ENCODE data around the gene SPHKAP. TPM values are rescaled to one million over a fixed set of nuclear protein-coding genes. Genes with fewer than 3 reads are reported as not detected.

Gene SPHKAP
- total and polyA plus RNA-seq, 3 donors from 2014 or later: 0.22 to 1.5 (median 0.87) TPM

DNA sequence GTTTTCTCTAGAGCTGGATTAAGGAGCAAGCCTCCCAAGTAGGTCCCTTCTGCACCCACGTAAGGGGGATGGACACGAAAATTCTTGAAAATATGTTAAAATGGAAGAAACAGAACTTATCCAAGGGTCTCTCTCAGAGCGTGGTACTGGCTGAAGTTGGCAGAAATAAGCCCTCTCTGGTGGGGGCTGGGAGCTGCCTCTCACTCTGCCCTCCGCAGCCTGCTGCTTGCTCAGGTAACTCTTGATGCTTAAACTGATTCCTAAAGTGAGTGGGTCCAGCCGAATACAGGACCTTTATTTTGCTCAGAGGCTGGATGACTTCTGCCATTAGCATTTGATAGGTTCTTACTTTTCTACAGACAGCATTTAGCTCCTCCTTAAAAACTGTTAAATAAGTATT, 78.1 kb downstream of the SPHKAP start:
- H3K9me3 ChIP-seq: no peaks in the 10 kb centered on the region
- intact Hi-C loops (cut with DNase I; ENCODE audit: low total_unique reads): no loop called here
- H3K4me3 ChIP-seq: no peak overlapping the region
- no peak for DNase-seq
- TF ChIP-seq, protein P1, sequence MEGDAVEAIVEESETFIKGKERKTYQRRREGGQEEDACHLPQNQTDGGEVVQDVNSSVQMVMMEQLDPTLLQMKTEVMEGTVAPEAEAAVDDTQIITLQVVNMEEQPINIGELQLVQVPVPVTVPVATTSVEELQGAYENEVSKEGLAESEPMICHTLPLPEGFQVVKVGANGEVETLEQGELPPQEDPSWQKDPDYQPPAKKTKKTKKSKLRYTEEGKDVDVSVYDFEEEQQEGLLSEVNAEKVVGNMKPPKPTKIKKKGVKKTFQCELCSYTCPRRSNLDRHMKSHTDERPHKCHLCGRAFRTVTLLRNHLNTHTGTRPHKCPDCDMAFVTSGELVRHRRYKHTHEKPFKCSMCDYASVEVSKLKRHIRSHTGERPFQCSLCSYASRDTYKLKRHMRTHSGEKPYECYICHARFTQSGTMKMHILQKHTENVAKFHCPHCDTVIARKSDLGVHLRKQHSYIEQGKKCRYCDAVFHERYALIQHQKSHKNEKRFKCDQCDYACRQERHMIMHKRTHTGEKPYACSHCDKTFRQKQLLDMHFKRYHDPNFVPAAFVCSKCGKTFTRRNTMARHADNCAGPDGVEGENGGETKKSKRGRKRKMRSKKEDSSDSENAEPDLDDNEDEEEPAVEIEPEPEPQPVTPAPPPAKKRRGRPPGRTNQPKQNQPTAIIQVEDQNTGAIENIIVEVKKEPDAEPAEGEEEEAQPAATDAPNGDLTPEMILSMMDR (IDR thresholded peaks at IDR 0.05): no peak
- no peak for TF ChIP-seq POLR2A (IDR thresholded peaks at IDR 0.05)
- H3K27me3 ChIP-seq: no peaks in the 10 kb centered on the region
- 87 to 94% methylated on average over 5 of the region's 5 CpGs for WGBS, 2 donors
- H3K27ac ChIP-seq: no peak overlapping the region
- no peaks in the 10 kb centered on the region for H3K4me1 ChIP-seq
- no peaks in the 10 kb centered on the region for H3K36me3 ChIP-seq (ENCODE audit: low read depth, missing control alignments)

DNA sequence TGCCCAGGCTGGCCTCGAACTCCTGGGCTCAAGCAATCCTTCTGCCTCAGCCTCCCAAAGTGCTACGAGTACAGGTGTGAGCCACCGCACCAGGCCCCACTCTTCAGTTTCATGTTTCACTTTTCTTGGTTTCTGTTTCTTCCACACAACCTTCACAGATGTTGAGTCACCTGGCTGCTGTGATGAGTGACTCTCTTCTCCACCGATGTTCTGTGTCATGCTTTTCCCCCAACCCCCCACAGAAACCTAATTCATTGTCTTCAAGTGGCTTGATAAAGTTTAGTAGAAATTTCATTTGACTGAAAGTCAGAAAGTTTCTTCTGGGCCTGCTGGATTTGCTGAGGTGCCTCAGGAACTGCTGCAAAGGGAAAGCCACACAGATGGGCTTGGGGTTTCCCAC, 78.5 kb downstream of the SPHKAP start:
- 91 to 92% methylated on average over 4 of the region's 4 CpGs for WGBS, 2 donors
- H3K4me3 ChIP-seq: no peak overlapping the region
- no peaks in the 10 kb centered on the region for H3K27me3 ChIP-seq
- TF ChIP-seq, protein P1 (IDR thresholded peaks at IDR 0.05): no peak
- TF ChIP-seq POLR2A (IDR thresholded peaks at IDR 0.05): no peak
- DNase-seq: no peak
- no peaks in the 10 kb centered on the region for H3K36me3 ChIP-seq (ENCODE audit: low read depth, missing control alignments)
- intact Hi-C loops (cut with DNase I; ENCODE audit: low total_unique reads): no loop called here
- H3K4me1 ChIP-seq: no peaks in the 10 kb centered on the region
- H3K27ac ChIP-seq: no peak overlapping the region
- H3K9me3 ChIP-seq: no peaks in the 10 kb centered on the region

DNA sequence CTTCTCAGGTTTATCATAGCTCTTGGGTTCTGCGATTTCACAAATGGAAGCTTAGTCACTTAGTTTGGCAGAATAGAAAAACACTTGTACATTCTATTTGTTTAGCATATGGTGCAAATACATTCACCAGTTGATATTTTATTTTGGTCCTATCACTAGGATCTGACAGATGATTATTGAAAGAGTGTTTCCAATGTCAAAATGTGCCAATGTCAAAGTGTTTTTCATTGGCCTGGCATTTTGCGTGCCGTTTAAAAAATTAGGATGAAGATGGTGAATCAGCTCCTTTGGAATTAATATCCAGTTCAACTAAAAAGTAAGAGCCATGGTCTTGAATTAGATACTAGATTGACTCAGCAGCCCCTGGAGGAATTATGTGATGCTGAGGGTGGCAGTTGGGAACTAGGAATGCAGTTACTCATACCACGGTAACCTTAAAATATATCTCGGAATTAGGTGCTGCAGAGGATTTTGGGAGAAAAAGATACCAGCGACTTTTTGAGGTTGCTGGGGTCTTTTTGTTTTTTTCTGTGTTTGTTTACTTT, 87.0 kb downstream of the SPHKAP start:
- no peaks in the 10 kb centered on the region for H3K27me3 ChIP-seq
- no peak for DNase-seq
- intact Hi-C loops (cut with DNase I; ENCODE audit: low total_unique reads): no loop called here
- H3K36me3 ChIP-seq (ENCODE audit: low read depth, missing control alignments): no peaks in the 10 kb centered on the region
- no peak overlapping the region for H3K27ac ChIP-seq
- WGBS, 2 donors: 75 to 76% methylated on average over 6 of the region's 6 CpGs
- no peaks in the 10 kb centered on the region for H3K9me3 ChIP-seq
- no peak overlapping the region for H3K4me3 ChIP-seq
- no peaks in the 10 kb centered on the region for H3K4me1 ChIP-seq
- TF ChIP-seq, protein P1 (IDR thresholded peaks at IDR 0.05): no peak
- no peak for TF ChIP-seq POLR2A (IDR thresholded peaks at IDR 0.05)

DNA sequence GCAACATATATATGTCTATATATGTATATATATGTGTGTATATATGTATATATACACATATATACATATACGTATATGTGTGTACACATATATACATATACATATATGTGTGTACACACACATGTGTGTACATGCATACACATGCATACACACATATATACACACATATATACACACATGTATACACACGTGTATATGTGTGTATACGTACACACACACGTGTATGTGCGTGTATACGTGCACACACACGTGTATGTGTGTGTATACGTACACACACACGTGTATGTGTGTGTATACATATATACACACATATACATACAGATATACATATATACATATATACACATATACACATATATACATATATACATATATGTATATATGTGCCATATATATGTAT, 89.4 kb downstream of the SPHKAP start:
- WGBS, 2 donors: 57 to 69% methylated on average over 9 of the region's 9 CpGs
- no peaks in the 10 kb centered on the region for H3K9me3 ChIP-seq
- TF ChIP-seq, protein P1 (IDR thresholded peaks at IDR 0.05): no peak
- no peak for TF ChIP-seq POLR2A (IDR thresholded peaks at IDR 0.05)
- H3K36me3 ChIP-seq (ENCODE audit: low read depth, missing control alignments): no peaks in the 10 kb centered on the region
- no peak overlapping the region for H3K27ac ChIP-seq
- H3K4me3 ChIP-seq: no peak overlapping the region
- no peak for DNase-seq
- H3K4me1 ChIP-seq: no peaks in the 10 kb centered on the region
- intact Hi-C loops (cut with DNase I; ENCODE audit: low total_unique reads): no loop called here
- no peaks in the 10 kb centered on the region for H3K27me3 ChIP-seq

DNA sequence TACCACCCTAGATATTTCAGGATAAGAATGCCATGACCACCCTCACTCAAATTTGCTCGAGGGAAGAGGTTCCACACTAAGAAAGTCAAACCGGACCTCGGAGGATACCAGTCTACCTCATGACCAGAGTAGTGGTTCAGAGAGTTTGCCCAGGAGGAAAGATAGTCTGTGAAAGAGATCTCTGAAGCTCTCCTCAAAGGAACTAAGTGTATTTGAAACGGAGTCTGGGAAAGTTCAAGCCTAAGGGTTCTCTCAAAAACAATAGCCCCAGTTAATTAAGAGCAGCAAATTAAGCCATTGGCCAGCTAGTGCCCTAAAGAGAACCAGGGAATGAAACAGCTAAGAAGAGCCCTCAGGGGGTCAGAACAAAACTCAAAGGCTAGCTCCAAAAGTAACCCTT, 94.9 kb downstream of the SPHKAP start:
- H3K27ac ChIP-seq: no peak overlapping the region
- no peaks in the 10 kb centered on the region for H3K4me1 ChIP-seq
- H3K36me3 ChIP-seq (ENCODE audit: low read depth, missing control alignments): no peaks in the 10 kb centered on the region
- no peaks in the 10 kb centered on the region for H3K27me3 ChIP-seq
- TF ChIP-seq, protein P1 (IDR thresholded peaks at IDR 0.05): no peak
- no peak for TF ChIP-seq POLR2A (IDR thresholded peaks at IDR 0.05)
- H3K9me3 ChIP-seq: no peaks in the 10 kb centered on the region
- WGBS, 2 donors: 88% methylated on average over 4 of the region's 4 CpGs
- intact Hi-C loops (cut with DNase I; ENCODE audit: low total_unique reads): no loop called here
- DNase-seq: no peak
- no peak overlapping the region for H3K4me3 ChIP-seq

Data from testis (tissue), 3 donors.